Measurements from ENCODE around the gene SLCO2B1.

The SLCO2B1 gene

DNA sequence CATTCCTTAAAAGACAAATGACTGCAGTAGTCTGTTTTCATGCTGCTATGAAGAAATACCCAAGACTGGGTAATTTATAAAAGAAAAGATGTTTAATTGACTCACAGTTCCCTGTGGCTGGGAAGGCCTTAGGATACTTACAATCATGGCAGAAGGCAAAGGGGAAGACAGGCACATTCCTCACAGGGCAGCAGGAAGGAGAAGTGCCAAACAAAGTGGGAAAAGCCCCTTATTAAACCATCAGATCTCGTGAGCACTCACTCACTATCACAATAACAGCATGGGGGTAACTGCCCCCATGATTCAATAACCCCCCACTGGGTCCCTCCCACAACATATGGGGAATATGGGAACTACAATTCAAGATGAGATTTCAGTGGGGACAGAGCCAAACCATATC is 37.9 kb upstream of the SLCO2B1 start:
- Histone ChIP-seq H3K27me3 (ENCODE audit: control insufficient read depth, low read length) (no peaks in the 10 kb centered on the region), H3F3A (ENCODE audit: control insufficient read depth, insufficient read depth) (no peaks in the 10 kb centered on the region)

DNA sequence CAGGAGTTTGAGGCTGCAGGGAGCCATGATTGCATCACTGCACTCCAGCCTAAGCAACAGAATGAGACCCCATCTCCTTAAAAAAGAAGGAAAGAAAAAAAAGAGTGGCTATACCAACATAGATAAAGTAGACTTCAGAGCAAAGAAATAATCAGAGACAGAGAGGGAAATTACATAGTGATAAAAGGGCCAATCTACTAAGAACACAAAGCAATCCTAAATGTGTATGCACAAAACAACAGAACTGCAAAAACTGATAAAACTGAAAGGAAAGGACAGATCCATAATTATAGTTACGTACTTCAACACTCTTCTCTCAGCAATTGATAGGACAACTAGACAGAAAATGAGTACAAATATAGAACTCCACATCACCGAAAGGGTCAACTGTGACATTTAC is 36.4 kb upstream of the SLCO2B1 start:
- TF ChIP-seq EZH2phosphoT487 (IDR thresholded peaks at IDR 0.05; ENCODE audit: borderline replicate concordance, low read length): no peak
- TF ChIP-seq, protein P1, sequence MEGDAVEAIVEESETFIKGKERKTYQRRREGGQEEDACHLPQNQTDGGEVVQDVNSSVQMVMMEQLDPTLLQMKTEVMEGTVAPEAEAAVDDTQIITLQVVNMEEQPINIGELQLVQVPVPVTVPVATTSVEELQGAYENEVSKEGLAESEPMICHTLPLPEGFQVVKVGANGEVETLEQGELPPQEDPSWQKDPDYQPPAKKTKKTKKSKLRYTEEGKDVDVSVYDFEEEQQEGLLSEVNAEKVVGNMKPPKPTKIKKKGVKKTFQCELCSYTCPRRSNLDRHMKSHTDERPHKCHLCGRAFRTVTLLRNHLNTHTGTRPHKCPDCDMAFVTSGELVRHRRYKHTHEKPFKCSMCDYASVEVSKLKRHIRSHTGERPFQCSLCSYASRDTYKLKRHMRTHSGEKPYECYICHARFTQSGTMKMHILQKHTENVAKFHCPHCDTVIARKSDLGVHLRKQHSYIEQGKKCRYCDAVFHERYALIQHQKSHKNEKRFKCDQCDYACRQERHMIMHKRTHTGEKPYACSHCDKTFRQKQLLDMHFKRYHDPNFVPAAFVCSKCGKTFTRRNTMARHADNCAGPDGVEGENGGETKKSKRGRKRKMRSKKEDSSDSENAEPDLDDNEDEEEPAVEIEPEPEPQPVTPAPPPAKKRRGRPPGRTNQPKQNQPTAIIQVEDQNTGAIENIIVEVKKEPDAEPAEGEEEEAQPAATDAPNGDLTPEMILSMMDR (IDR thresholded peaks at IDR 0.05; ENCODE audit: low read depth, low read length, poor library complexity, severe bottlenecking): no peak
- Histone ChIP-seq H3K9me2 (replicated peaks; ENCODE audit: control insufficient read depth, low read length) (no peaks in the 10 kb centered on the region), H3K4me3 (ENCODE audit: low read length) (no peak overlapping the region), H3K36me3 (ENCODE audit: control insufficient read depth, low read length) (no peaks in the 10 kb centered on the region), H3K27me3 (ENCODE audit: control insufficient read depth, low read length) (no peaks in the 10 kb centered on the region), H3K4me1 (ENCODE audit: control insufficient read depth, low read length) (no peaks in the 10 kb centered on the region), H3K4me2 (ENCODE audit: low read length) (no peak overlapping the region), H4K20me1 (ENCODE audit: control insufficient read depth, insufficient read depth, low read depth, low read length) (no peaks in the 10 kb centered on the region), H3K79me2 (ENCODE audit: control insufficient read depth, low read length) (no peaks in the 10 kb centered on the region), H3K27ac (ENCODE audit: low read depth, low read length) (no peak overlapping the region), H3F3A (ENCODE audit: control insufficient read depth, insufficient read depth) (no peaks in the 10 kb centered on the region), H3K9me3 (ENCODE audit: control insufficient read depth, insufficient read depth, low read length) (peaks cover 8% of the 10 kb centered on the region; the same call in 1 of the 2 replicates)

More for the DNA sequence above, 37.9 kb upstream of the SLCO2B1 start:
- TF ChIP-seq, protein P1 (IDR thresholded peaks at IDR 0.05; ENCODE audit: low read depth, low read length, poor library complexity, severe bottlenecking): no peak
- TF ChIP-seq EZH2phosphoT487 (IDR thresholded peaks at IDR 0.05; ENCODE audit: borderline replicate concordance, low read length): no peak
- Histone ChIP-seq H3K9me2 (replicated peaks; ENCODE audit: control insufficient read depth, low read length) (no peaks in the 10 kb centered on the region), H4K20me1 (ENCODE audit: control insufficient read depth, insufficient read depth, low read depth, low read length) (no peaks in the 10 kb centered on the region), H3K4me3 (ENCODE audit: low read length) (no peak overlapping the region), H3K9me3 (ENCODE audit: control insufficient read depth, insufficient read depth, low read length) (0 out of 2 replicates have a peak, but pooled peaks cover 3% of the 10 kb centered on the region), H3K36me3 (ENCODE audit: control insufficient read depth, low read length) (no peaks in the 10 kb centered on the region), H3K27ac (ENCODE audit: low read depth, low read length) (no peak overlapping the region), H3K4me2 (ENCODE audit: low read length) (no peak overlapping the region), H3K79me2 (ENCODE audit: control insufficient read depth, low read length) (no peaks in the 10 kb centered on the region), H3K4me1 (ENCODE audit: control insufficient read depth, low read length) (no peaks in the 10 kb centered on the region)

DNA sequence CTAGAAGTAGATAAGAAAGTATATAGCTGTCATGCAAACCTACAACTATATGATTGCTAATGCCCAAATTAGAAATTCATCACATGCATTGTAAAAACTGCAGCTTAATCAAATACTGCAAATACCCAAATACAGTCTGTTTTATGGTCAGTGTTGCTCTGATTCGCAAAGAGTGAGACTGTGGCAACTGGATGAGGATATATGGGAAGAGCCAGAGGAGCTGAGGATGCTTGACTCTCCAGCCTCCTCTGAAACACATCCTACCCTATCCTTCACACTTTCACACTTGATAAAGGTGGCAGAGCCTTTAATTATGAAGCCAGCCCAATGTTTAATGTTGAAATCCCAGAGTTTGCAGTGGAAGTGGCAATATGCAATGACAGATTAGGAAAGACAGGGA is 32.3 kb upstream of the SLCO2B1 start:
- H3K27ac ChIP-seq (ENCODE audit: low read depth, low read length): no peak overlapping the region
- H3K27me3 ChIP-seq (ENCODE audit: control insufficient read depth, low read length): no peaks in the 10 kb centered on the region
- H3K9me2 ChIP-seq (replicated peaks; ENCODE audit: control insufficient read depth, low read length): no peaks in the 10 kb centered on the region
- H4K20me1 ChIP-seq (ENCODE audit: control insufficient read depth, insufficient read depth, low read depth, low read length): no peaks in the 10 kb centered on the region
- H3F3A ChIP-seq (ENCODE audit: control insufficient read depth, insufficient read depth): no peaks in the 10 kb centered on the region
- TF ChIP-seq EZH2phosphoT487 (IDR thresholded peaks at IDR 0.05; ENCODE audit: borderline replicate concordance, low read length): no peak
- TF ChIP-seq, protein P1 (IDR thresholded peaks at IDR 0.05; ENCODE audit: low read depth, low read length, poor library complexity, severe bottlenecking): no peak
- peaks cover 4% of the 10 kb centered on the region; the same call in 1 of the 2 replicates for H3K9me3 ChIP-seq (ENCODE audit: control insufficient read depth, insufficient read depth, low read length)
- no peaks in the 10 kb centered on the region for H3K4me1 ChIP-seq (ENCODE audit: control insufficient read depth, low read length)
- no peaks in the 10 kb centered on the region for H3K36me3 ChIP-seq (ENCODE audit: control insufficient read depth, low read length)
- H3K79me2 ChIP-seq (ENCODE audit: control insufficient read depth, low read length): no peaks in the 10 kb centered on the region
- no peak overlapping the region for H3K4me3 ChIP-seq (ENCODE audit: low read length)
- H3K4me2 ChIP-seq (ENCODE audit: low read length): no peak overlapping the region

All from DOHH2 (cell line).